Thyroid gland (tissue), 4 donors: ENCODE results near the gene CEP170B. TPM values are rescaled to one million over a fixed set of nuclear protein-coding genes. Genes with fewer than 3 reads are reported as not detected.

ENCODE experiments used
- DNase-seq, 2 donors: peaks; one replicate each; pipeline ENCODE4 v3.0.0-alpha.2; 2019
- H3K27ac ChIP-seq, 3 donors: fragments of 200-600 bp; sonication (generic); 1 replicate in 2 of 3; 2 replicates in 1 of 3; pipeline ENCODE4 v1.5.1; 2016 to 2019; ENCODE audit warnings: mild to moderate bottlenecking in 1 of 3, moderate library complexity in 1 of 3
- H3K27me3 ChIP-seq: fragments of 200-600 bp; sonication (generic); one replicate; pipeline ENCODE4 v1.5.1; 2019
- H3K36me3 ChIP-seq, 2 donors: fragments of 200-600 bp; sonication (generic); one replicate each; pipeline ENCODE4 v1.5.1; 2016 to 2019
- H3K4me1 ChIP-seq, 2 donors: fragments of 200-600 bp; sonication (generic); one replicate each; pipeline ENCODE4 v1.5.1; 2017 to 2019
- H3K4me3 ChIP-seq, 3 donors: fragments of 200-600 bp; sonication (generic); replicated peaks in 1 of 3; 1 replicate in 2 of 3; 2 replicates in 1 of 3; pipeline ENCODE4 v1.5.1; 2016; ENCODE audit warnings: mild to moderate bottlenecking in 1 of 3
- H3K9me3 ChIP-seq: fragments of 200-600 bp; sonication (generic); one replicate; pipeline ENCODE4 v1.5.1; 2017
- CTCF ChIP-seq, 6 experiments: fragments of 200-600 bp in 3 of 6; fragments of 450-650 bp in 3 of 6; sonication (generic) in 3 of 6; IDR thresholded peaks; one replicate each; pipeline ENCODE4 v1.5.1; 2016 to 2019; ENCODE audit warnings: antibody characterized with exemption in 6 of 6, mild to moderate bottlenecking in 2 of 6, inconsistent platforms in 1 of 6, moderate library complexity in 1 of 6
- POLR2A ChIP-seq, 2 donors: fragments of 450-650 bp; IDR thresholded peaks; one replicate each; pipeline ENCODE4 v1.6.1; 2017; ENCODE audit warnings: antibody characterized with exemption in 2 of 2, mild to moderate bottlenecking in 2 of 2, moderate library complexity in 1 of 2
- WGBS, 2 donors: methylation state at CpG; one replicate each; pipeline ENCODE4 v1.1.5; 2017; 5-methylcytosine and 5-hydroxymethylcytosine counted together
- intact Hi-C: fragments of 100-400 bp; cut with DNase I; formaldehyde crosslinking; loops from one replicate; pipeline ENCODE4 v1.15.1; 2023
- total RNA-seq, 4 donors: library from RNA; depleted of rRNA; stranded (reverse); fragments of >200 nt; gene quantifications; one replicate each; pipeline ENCODE4 v1.2.3, GENCODE V29; 2016

CEP170B gene
- total RNA-seq, 4 donors from 2014 or later = 18.3 to 46.2 (median 27.4) TPM

GRCh38 chr14:104874571-104875411 is 9.7 kb downstream of the CEP170B start:
- Histone ChIP-seq H3K4me1 (peaks cover 7 to 8% of the 10 kb centered on the region in 2 donors), H3K36me3 (peaks cover 0 to 9% of the 10 kb centered on the region in 2 donors), H3K27ac (no peak overlapping the region), H3K27me3 (no peaks in the 10 kb centered on the region), H3K4me3 (no peak overlapping the region), H3K9me3 (no peaks in the 10 kb centered on the region)
- TF ChIP-seq CTCF (IDR thresholded peaks at IDR 0.05) = no peak
- TF ChIP-seq POLR2A (IDR thresholded peaks at IDR 0.05) = no peak
- 80 to 100% methylated on average over 5 to 7 of the region's 16 CpGs for WGBS, 2 donors
- peak in 1 of 2 donors; percentile 2 for DNase-seq
- intact Hi-C loops = no loop called here

GRCh38 chr14:104875412-104875751 is 10.3 kb downstream of the CEP170B start:
- H3K9me3 ChIP-seq = no peaks in the 10 kb centered on the region
- intact Hi-C loops = no loop called here
- WGBS, 2 donors = 94% methylated on average over 13 of the region's 13 CpGs; no CpG with 5 or more reads in 1 of the 2 donors

GRCh38 chr14:104875811-104876210 is 10.7 kb downstream of the CEP170B start:
- intact Hi-C loops = no loop called here
- TF ChIP-seq CTCF (IDR thresholded peaks at IDR 0.05) (no peak), POLR2A (IDR thresholded peaks at IDR 0.05) (no peak)
- H3K4me1 ChIP-seq = peaks cover 7 to 8% of the 10 kb centered on the region in 2 donors
- H3K36me3 ChIP-seq = peaks cover 6 to 15% of the 10 kb centered on the region in 2 donors
- no peaks in the 10 kb centered on the region for H3K27me3 ChIP-seq
- no peaks in the 10 kb centered on the region for H3K9me3 ChIP-seq
- no peak for DNase-seq
- H3K4me3 ChIP-seq = no peak overlapping the region
- WGBS, 2 donors = 100% methylated on average over 6 of the region's 8 CpGs; no CpG with 5 or more reads in 1 of the 2 donors
- H3K27ac ChIP-seq = no peak overlapping the region

More at GRCh38 chr14:104875412-104875751, 10.3 kb downstream of the CEP170B start:
- Histone ChIP-seq H3K4me1 (peaks cover 7 to 8% of the 10 kb centered on the region in 2 donors), H3K4me3 (no peak overlapping the region), H3K27ac (no peak overlapping the region), H3K36me3 (peaks cover 3 to 11% of the 10 kb centered on the region in 2 donors), H3K27me3 (no peaks in the 10 kb centered on the region)
- DNase-seq = no peak
- TF ChIP-seq POLR2A (IDR thresholded peaks at IDR 0.05) = no peak
- no peak for TF ChIP-seq CTCF (IDR thresholded peaks at IDR 0.05)

GRCh38 chr14:104876251-104876699 is 11.2 kb downstream of the CEP170B start:
- intact Hi-C loops = no loop called here
- Histone ChIP-seq H3K4me1 (peaks cover 7 to 8% of the 10 kb centered on the region in 2 donors), H3K27ac (no peak overlapping the region), H3K36me3 (peaks cover 6 to 16% of the 10 kb centered on the region in 2 donors), H3K27me3 (no peaks in the 10 kb centered on the region), H3K9me3 (no peaks in the 10 kb centered on the region), H3K4me3 (no peak overlapping the region)
- WGBS, 2 donors = 79 to 95% methylated on average over 2 of the region's 8 CpGs
- no peak for TF ChIP-seq CTCF (IDR thresholded peaks at IDR 0.05)
- no peak for TF ChIP-seq POLR2A (IDR thresholded peaks at IDR 0.05)
- DNase-seq = peak in 1 of 2 donors; percentile 2
